GM18867 (cell line): ENCODE results near the gene KMT2E.
"Not testable (repeated sequence)": the region's sequence is repeated elsewhere in the genome, so short reads cannot be mapped to it uniquely, and the experiment has no call there.

Experiments used
- ATAC-seq: cut with Tn5 transposase; IDR thresholded peaks from one replicate; pipeline ENCODE4 v1.9.1; 2021; ENCODE audit warnings: mild to moderate bottlenecking, moderate library complexity; ENCODE audit not compliant: unreplicated experiment

KMT2E gene

DNA sequence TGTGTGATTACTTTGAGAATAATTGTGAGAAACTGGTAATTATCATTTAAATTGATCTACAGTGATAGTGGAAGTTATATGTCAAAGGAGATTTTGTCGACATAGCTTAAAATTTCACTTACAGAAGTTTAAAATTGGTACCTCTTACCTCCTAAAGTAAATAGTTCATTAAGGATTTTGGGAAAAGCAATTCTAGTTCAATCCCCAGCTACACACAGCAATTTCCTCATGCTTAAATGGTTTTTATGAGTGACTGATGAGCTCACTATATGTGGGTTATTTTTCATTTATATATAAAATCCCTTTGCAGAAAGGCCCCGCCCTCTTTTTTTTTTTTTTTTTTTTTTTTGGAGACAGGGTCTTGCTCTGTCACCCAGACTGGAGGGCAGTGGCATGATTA lies 12.7 kb downstream of the KMT2E start:
- no peak for ATAC-seq

- ATAC-seq, result no peak
Measured at GRCh38 chr7:105027176-105027853, 13.3 kb downstream of the KMT2E start.

GRCh38 chr7:105028004-105028403 lies 14.0 kb downstream of the KMT2E start:
- ATAC-seq, result peak; percentile 64

- ATAC-seq, result not testable (repeated sequence)
Measured at GRCh38 chr7:105028941-105029340, 14.9 kb downstream of the KMT2E start.

DNA sequence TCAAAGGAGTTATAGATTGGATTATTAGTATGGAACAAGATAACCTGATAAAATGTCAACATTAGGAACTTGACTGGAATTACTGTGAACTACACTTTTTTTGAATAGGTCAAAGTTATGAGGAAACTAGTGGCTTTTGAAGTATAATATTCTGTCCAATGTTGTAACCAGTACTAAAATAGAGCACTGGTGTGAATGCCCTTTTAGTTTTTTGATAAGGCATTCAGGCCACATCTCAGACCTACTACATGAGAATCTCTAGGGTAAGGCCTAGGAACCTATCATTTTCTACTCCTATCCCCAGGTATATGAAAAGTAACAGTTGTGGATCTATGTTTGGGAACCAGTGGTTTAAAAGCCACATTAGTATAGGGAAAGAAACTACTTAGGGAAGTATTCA lies 16.4 kb downstream of the KMT2E start:
- no peak for ATAC-seq

DNA sequence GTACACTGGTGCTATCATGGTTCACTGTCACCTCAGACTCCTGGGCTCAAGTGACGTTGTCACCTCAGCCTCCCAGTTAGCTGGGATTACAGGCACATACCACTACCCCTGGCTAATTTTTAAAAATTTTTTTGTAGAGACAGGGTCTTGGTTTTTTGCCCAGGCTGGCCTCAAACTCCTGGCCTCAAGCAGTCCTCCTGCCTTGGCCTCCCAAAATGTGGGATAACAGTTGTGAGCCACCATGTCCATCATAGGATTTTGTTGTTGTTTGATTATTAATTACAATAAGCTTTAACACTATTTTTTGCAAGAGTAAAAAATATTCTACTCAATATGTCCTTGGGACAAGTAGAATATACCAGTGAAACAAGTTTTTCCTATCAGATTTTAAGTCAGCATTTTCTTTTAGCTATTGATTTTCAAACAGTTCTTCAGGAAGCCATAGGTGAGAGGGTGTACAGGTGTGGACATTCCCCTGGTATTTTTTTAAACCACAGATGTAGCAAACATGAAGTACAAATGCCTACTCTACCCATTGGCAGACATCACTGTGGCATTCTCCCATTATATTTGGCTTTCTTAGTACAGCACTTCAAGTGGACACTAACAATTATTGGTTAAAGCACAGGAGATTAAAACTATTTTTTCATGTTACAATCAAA lies 18.7 kb downstream of the KMT2E start:
- ATAC-seq, result no peak

GRCh38 chr7:105035349-105035748 lies 21.3 kb downstream of the KMT2E start:
- no peak for ATAC-seq

DNA sequence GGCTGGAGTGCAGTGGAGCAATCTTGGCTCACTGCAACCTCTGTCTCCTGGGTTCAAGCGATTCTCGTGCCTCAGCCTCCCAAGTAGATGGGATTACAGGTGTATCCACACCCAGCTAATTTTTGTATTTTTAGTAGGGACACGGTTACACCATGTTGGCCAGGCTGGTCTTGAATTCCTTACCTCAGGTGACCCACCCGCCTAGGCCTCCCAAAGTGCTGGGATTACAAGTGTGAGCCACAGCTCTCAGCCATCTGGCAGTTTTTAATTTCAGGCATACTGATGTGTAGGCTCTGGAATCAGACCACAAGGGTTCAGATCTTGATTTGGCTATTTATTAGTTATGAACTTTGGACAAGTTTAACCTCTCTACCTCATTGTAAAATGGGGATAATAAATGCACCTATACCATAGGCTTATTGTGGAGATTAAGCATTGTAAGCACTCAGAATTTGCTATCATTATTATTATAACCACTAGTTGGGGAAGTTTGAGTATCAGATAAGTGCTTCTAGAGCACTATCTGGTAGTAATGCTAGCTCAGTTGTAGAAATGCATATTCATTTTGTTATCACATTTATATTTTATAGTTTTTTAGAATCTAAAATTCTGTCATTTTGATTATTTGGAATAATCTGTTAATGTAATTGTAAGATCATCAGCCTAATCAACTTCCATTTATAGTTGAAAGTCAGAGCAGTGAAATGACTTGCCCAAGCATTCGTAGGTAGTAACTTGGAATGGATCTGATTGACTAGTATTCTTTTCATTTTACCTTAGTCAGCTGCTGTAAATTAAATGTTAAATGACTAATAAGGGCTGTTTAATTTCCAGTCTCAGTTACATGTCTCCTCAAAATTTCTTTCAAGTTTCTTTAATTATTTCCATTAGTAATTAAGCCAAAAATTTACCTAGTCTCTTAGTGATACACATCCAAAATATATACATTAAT lies 22.5 kb downstream of the KMT2E start:
- no peak for ATAC-seq

DNA sequence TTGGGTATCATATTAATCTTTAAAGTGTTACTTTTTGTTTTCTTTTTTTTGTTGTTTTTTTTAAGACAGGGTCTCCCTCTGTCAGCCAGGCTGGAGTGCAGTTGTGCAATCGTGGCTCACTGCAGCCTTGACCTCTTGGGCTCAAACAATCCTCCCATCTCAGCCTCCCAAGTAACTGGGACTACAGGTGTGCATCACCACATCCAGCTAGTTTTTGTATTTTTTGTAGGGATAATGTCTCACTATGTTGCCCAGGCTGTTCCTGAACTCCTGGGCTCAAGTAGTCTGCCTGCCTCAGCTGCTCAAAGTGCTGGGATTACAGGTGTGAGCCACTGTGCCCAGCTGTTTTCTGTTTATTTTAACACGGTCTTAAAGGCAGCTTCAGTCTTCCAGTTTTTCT lies 23.3 kb downstream of the KMT2E start:
- ATAC-seq, result no peak

DNA sequence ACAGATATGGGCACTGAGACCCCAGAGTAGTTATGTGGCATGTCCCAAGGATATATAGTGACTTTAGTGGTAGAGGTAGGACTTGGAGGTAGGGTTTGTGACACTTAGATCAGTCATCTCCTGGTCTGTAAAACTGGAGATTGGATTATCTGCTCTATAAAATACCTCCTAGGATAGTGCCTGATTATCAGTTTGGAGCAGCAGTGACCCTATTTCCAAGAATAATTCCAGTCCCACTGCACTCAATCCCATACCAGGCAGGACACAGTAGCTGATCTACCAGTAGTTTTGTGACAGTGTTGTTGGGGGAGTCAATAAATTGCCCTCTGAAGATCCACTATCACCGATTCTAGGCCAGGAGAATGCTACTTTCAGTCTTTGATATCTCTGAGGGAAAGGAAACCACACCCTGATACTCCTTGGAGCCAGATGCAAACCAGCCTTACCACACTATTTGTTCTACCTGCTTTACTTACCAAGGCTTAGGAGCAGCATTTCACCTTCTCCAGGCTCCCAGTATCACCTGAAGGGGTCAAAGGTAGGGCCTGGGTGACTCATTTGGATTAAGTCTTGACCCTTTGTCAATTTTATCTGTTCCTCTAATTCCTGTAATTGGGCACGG lies 30.6 kb downstream of the KMT2E start:
- no peak for ATAC-seq

DNA sequence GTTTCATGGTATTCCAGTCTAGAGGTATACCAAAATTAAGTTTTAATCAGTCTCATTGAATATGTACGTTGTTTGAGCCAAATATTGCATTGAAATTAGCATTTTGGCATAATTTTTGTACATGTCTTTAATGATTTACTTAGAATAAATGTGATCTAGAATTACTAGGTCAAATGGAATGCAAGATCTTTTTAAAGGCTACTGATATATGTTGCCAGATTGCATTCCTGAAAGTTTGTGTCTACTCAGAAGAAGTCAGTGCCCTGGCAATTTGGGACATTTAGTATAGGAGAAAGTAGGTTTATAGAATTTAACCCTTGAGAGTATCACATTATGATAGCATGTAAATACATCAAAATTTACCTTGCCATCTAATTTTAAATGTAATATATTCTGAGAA lies 32.4 kb downstream of the KMT2E start:
- ATAC-seq, result no peak

- ATAC-seq, result no peak
Measured at GRCh38 chr7:105047932-105048331, 33.9 kb downstream of the KMT2E start.

GRCh38 chr7:105050493-105050892 lies 36.5 kb downstream of the KMT2E start:
- ATAC-seq, result no peak

DNA sequence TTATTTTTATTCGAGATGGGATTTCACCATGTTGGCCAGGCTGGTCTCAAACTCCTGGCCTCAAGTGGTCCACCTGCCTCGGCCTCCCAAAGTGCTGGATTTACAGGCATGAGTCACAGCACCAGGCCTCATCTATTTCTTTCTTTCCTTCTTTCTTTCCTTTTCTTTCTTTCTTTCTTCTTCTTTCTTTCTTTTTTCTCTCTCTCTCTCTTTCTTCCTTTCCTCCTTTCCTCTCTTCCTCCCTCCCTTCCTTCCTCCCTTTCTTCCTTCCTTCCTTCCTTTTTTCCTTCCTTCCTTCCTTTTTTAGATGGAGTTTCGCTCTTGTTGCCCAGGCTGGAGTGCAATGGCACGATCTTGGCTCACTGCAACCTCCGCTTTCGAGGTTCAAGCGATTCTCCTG lies 36.9 kb downstream of the KMT2E start:
- ATAC-seq, result not testable (repeated sequence)

- ATAC-seq, result no peak
Measured at GRCh38 chr7:105055084-105055483, 41.1 kb downstream of the KMT2E start.

- no peak for ATAC-seq
Measured at GRCh38 chr7:105055621-105056020, 41.6 kb downstream of the KMT2E start.

- no peak for ATAC-seq
Measured at GRCh38 chr7:105057472-105057871, 43.5 kb downstream of the KMT2E start.

GRCh38 chr7:105060437-105060836 lies 46.4 kb downstream of the KMT2E start:
- no peak for ATAC-seq

- ATAC-seq, result no peak
Measured at GRCh38 chr7:105060923-105061322, 46.9 kb downstream of the KMT2E start.

DNA sequence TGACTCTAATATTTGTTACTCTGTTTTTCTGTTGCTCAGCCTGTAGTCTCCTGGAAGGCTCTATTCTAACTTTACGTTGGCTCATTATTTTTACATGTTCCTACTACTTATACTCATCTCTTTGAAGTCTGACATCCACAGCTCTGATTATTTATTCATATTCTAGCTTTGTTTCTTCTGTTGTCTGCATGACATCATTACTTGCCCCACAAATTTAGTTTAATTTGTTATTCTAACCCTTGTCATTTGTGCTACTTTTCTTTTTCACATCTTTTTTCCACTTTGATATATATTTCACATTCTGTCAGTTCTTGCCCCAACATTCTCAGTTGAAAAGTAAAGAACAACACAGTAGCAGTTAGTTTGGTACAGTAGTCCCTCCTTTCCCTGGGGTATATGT lies 51.1 kb downstream of the KMT2E start:
- no peak for ATAC-seq

DNA sequence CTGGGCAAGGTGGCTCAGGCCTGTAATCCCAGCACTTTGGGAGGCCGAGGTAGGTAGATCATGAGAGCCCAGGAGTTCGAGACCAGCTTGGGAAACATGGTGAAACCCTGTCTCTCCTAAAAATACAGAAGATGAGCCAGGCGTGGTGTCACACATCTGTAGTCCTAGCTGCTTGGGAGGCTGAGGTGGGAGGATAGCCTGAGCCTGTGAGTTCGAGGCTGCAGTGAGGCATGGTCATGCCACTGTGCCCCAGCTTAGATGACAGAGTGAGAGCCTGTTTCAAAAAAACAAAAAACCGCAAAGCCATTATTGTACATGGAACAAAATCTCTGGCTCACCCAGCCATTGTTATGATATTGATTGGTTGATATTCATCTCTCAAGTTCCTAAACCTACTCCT lies 53.7 kb downstream of the KMT2E start:
- ATAC-seq, result no peak
